ENCODE results near the gene BNIP1.
"Not testable (repeated sequence)": the region's sequence is repeated elsewhere in the genome, so short reads cannot be mapped to it uniquely, and the experiment has no call there.

Gene BNIP1, protein sequence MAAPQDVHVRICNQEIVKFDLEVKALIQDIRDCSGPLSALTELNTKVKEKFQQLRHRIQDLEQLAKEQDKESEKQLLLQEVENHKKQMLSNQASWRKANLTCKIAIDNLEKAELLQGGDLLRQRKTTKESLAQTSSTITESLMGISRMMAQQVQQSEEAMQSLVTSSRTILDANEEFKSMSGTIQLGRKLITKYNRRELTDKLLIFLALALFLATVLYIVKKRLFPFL

DNA sequence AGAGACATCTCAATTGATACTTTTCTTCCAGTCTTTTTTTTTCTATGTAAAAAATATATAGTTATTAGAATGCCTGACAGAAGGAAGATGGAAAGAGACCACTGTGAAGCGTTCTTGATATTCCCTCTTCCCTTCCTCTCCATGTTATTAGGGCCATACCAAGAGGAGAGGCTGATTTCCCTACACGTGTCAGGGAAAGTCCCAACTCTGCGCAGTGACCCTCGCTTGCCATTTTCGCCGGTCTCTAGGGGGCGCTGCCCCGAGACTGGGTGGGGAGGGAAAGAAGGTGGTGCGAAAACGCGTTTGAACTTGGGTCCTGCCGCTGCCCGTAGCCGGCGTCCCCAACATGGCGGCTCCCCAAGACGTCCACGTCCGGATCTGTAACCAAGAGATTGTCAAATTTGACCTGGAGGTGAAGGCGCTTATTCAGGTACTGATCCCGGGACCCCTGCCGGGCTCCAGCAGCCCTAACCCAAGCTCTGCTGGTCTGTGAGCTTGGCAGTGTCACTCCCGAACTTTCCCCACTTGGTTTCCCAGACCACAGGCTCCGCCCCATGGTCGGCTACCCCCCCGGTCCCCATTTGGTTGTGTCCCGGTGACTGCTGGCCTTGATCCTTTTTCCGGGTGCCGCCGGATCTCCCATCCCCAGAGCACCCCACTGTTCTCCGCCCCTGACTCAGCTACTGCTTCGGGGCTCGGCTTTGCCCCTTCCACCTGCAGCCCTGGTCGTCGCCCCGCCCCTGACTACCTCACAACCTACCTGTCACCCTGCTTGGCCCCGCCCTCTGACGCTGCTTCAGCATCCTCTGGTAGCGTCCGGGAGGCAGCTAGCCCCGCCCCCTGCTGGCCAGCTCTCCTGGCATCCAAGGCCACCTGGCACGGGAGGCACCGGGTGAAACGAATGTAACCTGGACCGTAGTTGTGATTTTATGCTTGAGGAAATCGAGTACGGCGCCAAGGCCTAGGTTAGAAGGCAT is at the start of gene BNIP1:
Gene BNIP1, plus strand, starts transcription at position 332 of the 977 bp plus-strand sequence. Its CDS starts 15 bp downstream, at position 347.
- DNase-seq = peak; percentile 94 to 98 (median 97)

DNA sequence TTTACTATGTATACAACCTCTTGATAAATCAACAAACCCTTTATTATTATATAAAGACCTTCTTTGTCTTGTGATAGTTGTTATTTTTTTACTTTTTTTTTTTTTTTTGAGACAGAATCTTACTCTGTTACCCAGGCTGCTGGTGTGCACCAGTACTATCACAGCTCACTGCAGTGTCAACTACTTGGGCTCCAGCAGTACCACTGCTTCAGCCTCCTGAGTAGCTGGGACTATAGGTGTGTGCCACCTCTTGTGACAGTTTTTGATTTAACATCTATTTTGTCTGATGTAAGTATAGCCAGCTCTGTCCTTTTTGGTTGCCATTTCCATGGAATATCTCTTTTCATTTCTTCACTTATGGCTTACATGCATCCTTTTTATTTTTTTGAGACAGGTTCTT is 45.5 kb upstream of the BNIP1 start:
- DNase-seq = no peak

DNA sequence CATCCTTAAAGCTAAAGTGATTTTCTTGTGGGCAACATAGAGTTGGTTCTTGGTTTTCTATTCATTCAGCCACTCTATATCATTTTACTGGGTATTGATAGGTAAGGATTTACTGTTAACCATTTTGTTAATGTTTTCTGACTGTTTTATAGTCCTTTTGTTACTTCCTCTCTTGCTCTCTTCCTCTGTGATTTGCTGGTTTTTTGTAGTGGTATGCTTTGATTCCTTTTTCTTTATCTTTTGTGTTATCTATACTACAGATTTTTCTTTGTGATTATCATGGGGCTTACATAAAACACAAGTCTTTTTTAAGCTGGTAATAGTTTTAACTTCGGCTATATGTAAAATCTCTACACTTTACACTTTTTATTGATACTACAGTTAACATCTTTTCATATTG is 44.9 kb upstream of the BNIP1 start:
- no peak for DNase-seq

DNA sequence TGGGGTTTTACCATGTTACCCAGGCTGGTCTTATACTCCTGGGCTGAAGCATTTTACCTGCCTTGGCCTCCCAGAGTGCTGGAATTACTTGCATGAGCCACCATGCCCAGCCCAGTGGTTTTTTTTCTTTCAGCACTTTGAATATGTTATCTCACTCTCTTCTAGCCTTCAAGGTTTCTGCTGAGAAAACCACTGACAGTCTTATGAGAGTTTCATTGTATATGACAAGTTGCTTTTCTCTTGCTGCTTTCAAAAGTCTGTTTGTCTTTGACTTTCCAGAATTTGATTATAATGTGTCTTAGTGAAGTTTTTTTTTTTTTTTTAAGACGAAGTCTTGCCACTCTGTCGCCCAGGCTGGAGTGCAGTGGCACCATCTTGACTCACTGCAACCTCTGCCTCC is 43.1 kb upstream of the BNIP1 start:
- no peak for DNase-seq

DNA sequence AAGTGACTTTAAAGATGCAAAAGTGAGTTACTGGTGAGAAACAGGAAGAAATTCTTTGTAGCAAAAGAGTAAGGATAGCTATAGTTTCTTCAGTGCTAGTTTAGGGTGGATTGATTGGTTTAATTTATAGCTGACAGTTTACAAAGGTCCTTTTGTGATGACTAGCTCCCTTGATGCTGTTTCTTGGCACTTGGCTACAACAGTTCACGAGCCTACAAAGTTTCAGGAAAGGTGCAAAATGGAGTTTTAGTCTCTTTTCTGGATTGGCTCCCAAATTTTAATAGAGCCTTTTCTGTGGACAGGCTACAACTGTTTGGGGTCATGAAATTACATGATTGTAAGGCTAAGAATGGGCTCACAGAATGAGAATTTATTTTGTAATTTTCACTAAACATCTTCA is 40.9 kb upstream of the BNIP1 start:
- no peak for DNase-seq

DNA sequence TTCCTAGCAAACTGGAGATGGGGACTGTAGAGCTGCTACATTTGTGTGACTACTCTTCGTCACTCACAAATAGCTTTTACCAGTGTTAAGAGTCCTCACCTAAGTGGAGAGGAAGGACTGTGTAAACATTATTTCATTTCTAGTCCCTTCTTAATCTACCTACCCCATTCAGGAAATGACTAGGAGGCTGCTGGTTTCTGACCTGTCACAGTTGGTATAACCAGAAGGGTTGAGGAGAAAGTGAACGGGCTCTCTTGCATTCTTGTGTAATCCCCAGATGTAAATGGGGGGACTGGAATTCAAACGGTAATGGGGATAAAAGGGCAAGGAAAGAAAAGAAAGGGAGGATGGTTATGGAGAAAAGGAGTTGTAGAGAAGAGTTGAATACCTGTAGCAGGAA is 35.4 kb upstream of the BNIP1 start:
- DNase-seq = no peak

DNA sequence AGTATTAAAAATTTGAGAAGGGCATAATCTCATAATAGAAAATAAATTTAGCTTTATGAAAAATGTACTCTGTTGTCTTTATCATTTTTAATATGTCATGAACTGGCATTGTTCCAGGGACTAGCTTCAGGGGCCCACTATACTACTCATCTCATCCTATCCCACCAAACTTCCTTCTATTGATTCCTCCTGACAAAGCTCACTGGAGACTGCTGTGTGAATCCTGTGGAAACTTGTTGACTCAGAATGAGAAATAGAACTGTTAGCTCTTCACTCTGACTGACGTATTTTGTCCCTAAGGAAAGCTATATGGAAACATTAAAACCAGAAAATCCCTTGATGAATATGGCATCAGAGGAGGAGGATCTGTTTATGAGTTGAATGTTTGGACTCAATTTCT is 29.8 kb upstream of the BNIP1 start:
- DNase-seq = no peak

DNA sequence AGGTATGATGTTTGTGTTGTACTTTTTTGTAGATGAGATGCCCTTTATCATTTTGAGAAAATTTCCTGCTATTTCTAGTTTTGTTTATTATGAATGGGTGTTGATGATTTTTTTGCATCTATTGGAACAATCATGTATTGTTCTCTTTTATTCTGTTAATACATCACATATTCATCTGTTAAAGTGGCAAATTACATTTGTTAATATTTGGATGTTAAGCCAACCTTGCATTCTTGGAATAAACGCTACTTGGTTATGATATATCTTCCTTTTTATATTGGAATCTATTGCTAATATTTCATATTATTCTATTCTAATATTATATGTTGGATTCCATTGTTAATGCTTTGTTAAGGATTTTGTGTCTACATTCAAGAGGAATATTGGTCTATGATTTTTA is 24.6 kb upstream of the BNIP1 start:
- no peak for DNase-seq

DNA sequence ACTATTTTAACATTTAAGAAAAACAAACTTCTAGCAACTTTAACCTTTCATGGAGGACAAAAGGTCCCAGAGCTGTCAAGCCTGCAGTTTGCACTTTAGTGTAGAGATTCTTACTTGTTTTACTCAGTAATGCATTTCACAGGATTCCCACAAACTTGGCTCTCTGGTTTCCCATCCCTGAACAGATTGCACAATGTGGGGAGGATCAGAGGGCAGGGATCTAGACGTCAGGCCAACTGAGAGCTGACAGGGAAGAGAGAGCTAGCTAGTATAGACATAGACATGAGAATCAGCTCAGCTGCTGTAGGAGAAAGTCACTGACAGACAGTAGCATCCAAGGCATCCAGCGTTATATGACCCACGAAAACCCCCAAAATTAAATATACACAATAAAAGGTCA is 20.9 kb upstream of the BNIP1 start:
- no peak for DNase-seq

DNA sequence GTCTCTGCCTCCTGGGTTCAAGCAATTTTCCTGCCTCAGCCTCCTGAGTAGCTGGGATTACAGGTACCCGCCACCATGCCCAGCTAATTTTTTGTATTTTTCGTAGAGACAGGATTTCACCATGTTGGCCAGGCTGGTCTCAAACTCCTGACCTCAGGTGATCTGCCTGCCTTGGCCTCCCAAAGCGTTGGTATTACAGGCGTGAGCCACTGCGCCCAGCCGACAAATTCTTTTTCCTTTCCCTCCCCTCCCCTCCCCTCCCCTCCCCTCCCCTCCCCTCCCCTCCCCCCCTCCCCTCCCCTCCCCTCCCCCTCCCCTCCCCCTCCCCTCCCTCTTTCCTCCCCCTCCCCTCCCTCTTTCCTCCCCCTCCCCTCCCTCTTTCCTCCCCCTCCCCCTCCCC is 12.2 kb upstream of the BNIP1 start:
- not testable (repeated sequence) for DNase-seq

DNA sequence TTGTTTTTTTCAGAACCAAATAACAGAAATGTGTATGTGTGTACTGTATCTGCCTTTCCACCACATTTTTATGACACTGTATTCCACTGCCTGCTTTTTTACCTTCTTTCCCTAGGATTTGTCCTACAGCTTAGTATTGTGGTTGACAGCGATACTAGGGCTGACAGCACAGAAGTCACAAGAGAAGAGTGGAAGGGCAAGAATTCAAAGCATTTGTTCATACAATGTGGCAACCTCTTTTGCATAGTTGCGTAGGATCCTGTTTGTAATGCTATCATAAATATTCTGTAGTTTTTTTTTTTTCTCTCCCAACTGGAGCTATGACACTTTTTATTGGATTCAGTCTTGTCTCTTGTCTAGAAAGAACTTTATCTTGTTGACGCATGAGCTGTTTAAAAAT is 5.6 kb upstream of the BNIP1 start:
- no peak for DNase-seq

DNA sequence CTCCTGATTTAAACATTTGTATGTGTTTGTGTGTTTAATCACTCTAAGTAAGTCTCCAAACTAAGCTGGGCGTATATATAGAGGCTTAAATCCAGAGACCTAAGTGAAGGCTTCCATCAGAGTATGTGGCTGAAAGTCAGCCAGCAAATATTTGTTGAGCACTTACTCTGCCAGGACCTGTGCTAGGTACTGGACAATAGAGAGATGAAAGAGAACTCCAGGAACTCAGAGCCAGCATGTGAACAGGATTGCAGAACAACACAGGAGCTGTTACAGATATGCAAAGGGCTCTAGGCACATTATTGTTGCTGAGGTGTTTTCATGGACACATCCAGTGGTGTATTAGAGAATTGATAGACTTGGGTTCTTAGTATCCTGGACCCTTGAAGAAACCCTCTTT is 4.7 kb upstream of the BNIP1 start:
- DNase-seq = no peak

DNA sequence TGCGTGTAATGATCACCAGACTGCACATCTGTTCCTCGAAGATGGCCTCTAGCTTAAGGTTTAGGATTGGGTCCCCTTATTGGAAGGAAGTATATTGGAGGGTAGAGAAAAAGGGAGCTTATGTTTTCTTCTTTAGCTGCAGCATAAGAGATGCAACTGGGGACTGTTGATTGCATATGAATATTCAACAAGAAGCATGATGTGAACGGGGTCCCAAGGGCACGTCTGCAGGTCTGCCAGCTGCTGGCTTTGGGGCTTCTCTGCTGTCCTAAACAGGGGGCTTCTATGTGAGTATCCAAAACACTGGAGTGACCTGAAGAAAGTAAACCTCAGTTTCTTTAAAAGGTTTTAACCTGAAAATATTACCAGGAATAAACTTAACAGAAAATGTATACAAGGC is 3.6 kb upstream of the BNIP1 start:
- DNase-seq = no peak

DNA sequence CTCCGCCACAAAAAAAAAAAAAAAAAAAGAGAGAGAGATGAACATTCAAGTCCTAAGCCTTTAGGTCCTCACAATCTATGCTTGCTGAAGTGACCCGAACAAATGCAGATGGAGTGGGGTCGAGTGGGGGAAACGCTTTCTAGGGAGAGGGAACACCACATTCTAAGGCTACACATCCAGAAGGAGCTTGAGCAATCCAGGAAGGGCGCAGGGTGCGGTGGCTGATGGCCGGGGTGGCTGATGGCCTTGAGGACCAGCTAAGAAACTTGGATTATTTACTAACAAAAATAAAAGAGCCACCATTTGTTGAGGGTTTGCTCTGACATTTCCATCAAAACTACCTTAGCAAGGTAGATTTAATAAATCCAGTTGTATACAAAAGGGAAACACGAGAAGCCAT is 764 bp upstream of the BNIP1 start:
- DNase-seq = no peak

DNA sequence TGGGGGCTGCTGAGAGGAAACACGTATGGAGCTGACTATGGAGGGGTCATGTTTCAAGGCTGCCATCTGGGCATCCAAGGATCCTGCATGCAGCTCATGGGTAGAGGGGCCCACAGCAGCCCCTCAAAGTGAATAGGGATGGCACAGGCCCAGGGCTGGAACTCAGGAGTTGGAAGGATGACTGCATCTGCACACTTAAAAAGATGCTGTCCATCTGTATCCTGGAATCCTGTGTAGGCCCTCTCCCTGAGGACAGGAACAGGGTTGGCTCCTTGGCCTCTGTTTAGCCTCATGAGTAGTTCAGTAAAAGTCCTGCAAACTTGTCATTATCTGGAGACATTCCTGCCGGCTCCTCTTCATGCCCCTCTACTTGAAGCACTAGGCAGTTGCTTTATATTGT is 4.0 kb downstream of the BNIP1 start:
- DNase-seq = no peak

DNA sequence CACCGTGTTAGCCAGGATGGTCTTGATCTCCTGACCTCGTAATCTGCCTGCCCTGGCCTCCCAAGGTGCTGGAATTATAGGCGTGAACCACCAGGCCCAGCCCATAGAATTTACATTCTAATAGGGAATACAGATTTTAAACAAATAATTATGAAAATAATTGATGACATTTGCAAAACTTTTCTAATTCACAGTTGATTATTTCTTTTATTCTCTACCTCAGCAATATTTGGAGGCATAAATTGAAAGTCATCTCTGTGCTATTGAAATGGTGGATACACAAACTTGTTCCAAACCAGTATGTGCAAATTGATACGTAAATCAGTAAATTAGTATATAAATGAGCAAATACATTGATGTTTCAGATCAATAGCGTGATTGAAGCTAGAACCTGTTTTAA is 8.2 kb downstream of the BNIP1 start:
- DNase-seq = no peak

DNA sequence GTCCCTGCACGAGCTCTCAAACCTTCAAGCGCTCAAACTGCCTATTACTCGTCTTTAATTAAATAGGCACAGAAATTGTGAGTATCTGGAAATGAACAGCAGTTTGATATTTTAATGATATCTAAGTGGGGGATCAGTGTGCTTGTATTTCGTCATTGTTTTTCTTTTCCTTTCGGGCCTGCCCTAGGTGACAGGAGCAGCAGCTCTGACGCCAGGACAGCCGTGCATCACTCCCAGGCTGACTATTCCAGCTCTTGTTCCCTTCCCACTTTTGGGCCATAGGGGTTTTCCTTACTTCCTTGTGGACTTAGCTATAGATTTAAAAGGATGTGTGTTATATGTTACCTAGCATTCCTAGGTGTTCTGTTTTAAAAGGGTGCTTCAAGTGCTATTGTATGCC is 9.5 kb downstream of the BNIP1 start:
- no peak for DNase-seq

DNA sequence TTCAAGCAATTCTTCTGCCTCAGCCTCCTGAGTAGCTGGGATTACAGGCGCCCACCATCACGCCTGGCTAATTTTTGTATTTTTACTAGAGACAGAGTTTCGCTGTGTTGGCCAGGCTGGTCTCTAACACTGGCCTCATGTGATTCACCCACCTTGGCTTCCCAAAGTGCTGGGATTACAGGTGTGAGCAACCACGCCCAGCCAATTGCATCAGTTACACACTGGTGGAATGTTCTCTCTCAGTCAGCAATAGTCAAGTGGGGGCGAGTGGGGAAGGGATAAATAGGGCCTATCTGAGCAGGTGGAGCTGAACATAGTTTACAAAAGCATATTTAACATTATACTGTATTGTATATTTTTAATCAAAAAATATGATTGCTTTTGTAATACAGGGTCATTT is 10.3 kb downstream of the BNIP1 start:
- not testable (repeated sequence) for DNase-seq

DNA sequence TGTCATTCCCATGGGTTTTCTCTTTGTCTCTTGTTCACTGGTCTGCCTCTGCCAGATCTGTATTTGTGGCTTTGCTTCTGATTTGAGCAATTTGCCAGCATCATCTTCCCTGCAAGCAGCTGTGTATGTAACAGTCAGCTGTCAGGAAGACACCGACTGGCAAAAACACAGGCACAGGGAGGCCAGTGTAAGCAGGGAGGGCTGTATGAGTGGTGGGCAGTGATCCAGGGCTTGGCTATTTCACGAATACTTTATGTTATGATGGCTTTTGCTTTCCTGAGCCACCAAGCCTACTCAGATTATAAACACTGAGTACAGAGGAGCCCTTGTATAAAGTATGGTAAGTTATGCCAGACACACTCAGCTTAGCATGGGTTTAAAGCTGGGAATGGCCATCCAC is 11.6 kb downstream of the BNIP1 start:
- no peak for DNase-seq

DNA sequence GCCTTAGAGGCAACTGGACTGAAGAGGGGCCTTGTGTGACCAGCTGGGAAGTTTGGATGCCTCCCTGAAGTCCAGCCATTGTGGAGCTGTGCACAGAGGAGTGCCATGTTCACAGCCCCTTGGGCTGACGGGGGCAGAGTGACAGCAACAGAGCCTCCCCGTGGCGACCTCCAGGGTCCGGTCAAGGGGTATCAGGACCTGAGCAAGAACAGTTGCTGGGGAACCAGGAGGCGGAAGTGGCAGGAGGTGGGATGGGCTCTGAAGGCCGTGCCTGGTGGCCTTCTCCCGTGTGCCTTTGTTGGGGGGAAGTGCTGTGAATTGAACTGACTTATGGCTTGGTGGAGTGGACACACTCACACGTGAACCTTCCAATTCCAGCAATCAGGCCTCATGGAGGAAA is 14.0 kb downstream of the BNIP1 start:
- DNase-seq = no peak

DNA sequence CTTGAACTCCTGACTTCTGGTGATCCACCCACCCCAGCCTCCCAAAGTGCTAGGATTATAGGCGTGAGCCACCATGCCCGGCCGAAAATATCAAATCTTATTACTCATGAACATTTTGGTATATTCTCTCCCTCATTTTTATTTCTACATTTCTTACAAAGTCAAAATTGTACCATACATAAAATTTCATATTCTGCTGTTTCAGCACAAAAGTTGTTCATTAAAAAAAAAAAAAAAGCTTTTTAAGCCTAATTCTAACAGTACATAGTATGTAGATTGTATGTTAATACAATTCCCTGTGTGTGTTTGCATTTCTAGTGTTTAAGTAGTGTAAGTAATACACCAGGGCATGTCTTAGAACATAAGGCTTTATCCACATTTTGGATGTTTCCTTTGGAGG is 14.9 kb downstream of the BNIP1 start:
- no peak for DNase-seq

DNA sequence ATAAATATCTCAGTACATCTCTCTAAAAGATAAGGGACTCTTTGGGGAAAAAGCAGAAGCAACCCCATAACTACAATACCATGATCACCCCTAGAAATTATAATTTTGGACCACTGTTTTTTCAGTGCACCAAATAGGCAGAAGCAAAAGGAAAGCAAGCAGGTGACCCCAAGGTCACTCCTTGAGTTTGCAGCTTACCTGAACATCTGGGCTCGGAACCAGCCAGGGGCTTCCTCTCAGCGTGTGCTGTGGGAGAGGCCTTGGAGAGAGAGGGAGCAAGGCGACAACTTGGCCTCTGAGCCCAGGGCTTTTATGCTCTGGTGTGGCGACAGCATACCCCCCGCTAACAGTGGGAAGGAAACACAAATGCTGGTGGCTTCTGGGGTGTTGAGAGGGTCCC is 16.8 kb downstream of the BNIP1 start:
- no peak for DNase-seq

DNA sequence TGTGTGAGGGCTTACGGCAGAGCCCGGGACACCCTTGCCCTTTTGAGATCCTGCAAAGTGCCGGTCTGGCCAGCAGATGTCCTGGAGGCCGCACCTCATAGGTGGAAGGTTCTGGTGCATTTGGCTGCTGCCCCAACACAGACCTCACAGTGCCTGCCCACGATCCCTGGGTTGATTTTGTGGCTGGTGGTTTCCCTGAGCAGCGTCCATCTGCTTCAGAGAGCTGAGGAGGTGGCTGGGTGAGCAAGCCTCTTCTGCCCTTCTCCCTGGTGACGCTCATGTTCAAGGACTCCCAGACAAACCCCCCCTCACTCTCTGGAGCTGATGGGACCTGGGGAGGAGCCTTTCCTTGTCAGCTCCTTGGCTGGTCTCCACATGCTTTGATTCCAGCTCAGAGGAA is 18.9 kb downstream of the BNIP1 start:
- DNase-seq = no peak

Measured in activated naive CD4-positive, alpha-beta T cell (primary cell).